Skeletal muscle satellite cell (primary cell): ENCODE data around the gene KCND3.

Source experiments
- H3K27me3 ChIP-seq: 2 replicates; pipeline ENCODE4 v1.7.0; 2013; ENCODE audit warnings: low read length; ENCODE audit not compliant: control insufficient read depth, insufficient read depth
- H3K36me3 ChIP-seq: 2 replicates; pipeline ENCODE4 v1.7.0; 2013; ENCODE audit warnings: mild to moderate bottlenecking, control low read depth, low read length; ENCODE audit not compliant: insufficient read depth
- H3K4me1 ChIP-seq: 2 replicates; pipeline ENCODE4 v1.7.0; 2013; ENCODE audit warnings: low read length; ENCODE audit not compliant: control insufficient read depth, insufficient read depth
- H3K4me2 ChIP-seq: 2 replicates; pipeline ENCODE4 v1.7.0; 2013; ENCODE audit warnings: mild to moderate bottlenecking, low read length
- H3K4me3 ChIP-seq: 2 replicates; pipeline ENCODE4 v1.7.0; 2013; ENCODE audit warnings: low read length
- H3K9ac ChIP-seq: 2 replicates; pipeline ENCODE4 v1.7.0; 2013; ENCODE audit warnings: mild to moderate bottlenecking, low read depth, low read length, moderate library complexity
- H3K9me3 ChIP-seq: replicated peaks from 2 replicates; pipeline ENCODE4 v1.7.0; 2013; ENCODE audit warnings: mild to moderate bottlenecking, control low read depth, low read length

The KCND3 gene

DNA sequence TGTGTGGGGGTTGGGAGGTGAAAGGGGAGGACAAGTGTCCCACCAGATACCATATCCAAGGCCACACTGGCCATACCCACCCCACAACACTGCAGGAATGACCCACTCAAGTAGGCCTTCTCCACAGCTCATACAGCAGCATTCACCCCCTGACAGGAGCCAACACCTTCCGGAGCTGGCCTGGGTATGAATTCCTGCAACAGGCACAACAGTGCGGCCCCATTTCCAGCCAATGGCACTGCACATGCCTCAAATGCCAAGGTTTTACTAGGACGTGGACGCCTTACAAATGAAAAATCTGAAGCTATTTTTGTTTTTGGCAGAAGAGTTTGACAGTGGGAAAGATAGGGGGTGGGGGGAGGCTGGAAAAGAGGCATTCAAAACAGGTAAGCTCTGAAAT is 2.0 kb downstream of the KCND3 start:
- Histone ChIP-seq H3K4me2 (no peak overlapping the region), H3K27me3 (peaks cover 68% of the 10 kb centered on the region), H3K9ac (no peak overlapping the region), H3K4me1 (peaks cover 2% of the 10 kb centered on the region), H3K4me3 (no peak overlapping the region), H3K9me3 (no peaks in the 10 kb centered on the region), H3K36me3 (no peaks in the 10 kb centered on the region)

DNA sequence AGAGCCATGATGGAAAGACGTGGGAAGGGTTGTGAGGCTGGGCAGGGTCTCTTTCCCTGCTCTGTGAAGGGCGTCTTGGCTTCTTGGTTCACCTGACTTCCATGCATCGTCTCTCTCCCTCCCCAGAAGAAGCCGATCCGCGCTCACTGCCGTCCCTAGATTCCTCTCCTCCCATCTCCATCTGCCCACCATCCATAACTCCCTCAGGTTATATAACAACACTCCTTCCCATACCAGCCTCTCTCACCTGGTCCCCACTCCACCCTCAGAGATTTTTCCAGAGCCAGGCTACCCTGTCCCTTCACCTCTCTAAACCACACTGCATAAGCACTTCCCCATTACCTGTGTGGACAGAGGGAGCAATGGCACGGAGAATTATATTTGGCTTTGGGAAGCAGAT is 6.0 kb downstream of the KCND3 start:
- H3K9me3 ChIP-seq = no peaks in the 10 kb centered on the region
- no peaks in the 10 kb centered on the region for H3K36me3 ChIP-seq
- no peak overlapping the region for H3K9ac ChIP-seq
- peaks cover 33% of the 10 kb centered on the region for H3K27me3 ChIP-seq
- no peak overlapping the region for H3K4me3 ChIP-seq
- no peak overlapping the region for H3K4me2 ChIP-seq
- H3K4me1 ChIP-seq = no peaks in the 10 kb centered on the region

DNA sequence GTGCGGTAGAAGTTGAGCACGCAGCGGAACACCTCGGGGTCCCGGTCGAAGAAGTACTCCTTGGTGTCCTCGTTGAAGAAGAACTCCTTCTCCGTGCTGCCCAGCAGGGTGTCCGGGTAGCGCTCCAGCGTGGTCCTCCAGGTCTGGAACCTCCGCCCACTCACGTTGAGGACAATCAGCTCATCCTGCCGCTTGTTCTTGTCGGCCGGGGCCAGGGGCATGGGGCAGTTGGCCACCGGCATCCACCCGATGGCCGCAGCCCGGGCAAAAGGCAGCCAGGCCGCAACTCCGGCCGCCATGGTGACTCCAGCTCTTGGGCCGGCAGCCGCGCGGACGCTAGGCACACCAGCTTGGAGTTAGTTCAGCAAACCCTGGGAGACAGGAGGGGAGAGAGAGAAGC is 7.0 kb downstream of the KCND3 start:
- Histone ChIP-seq H3K4me3 (no peak overlapping the region), H3K9me3 (no peaks in the 10 kb centered on the region), H3K27me3 (peaks cover 25% of the 10 kb centered on the region), H3K9ac (no peak overlapping the region), H3K36me3 (no peaks in the 10 kb centered on the region), H3K4me1 (no peaks in the 10 kb centered on the region), H3K4me2 (no peak overlapping the region)

DNA sequence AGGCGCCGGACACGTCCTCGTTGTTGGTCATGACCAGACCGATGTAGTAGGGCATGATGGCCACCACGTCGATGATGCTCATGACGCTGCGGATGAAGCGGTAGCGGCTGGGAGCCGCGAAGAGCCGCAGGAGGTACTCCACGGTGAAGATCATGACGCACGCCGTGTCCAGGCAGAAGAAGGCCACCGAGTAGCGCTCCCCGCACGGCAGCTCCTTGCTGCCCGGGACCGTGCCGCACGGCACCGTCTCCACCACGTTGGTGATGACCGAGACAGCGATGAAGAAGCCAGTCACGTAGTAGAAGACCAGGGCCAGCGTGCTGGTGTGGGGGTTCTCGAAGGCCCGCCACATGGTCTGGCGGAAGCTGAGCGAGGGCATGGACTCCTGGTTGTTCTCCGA is 7.6 kb downstream of the KCND3 start:
- no peak overlapping the region for H3K9ac ChIP-seq
- H3K27me3 ChIP-seq = peaks cover 21% of the 10 kb centered on the region
- no peak overlapping the region for H3K4me3 ChIP-seq

DNA sequence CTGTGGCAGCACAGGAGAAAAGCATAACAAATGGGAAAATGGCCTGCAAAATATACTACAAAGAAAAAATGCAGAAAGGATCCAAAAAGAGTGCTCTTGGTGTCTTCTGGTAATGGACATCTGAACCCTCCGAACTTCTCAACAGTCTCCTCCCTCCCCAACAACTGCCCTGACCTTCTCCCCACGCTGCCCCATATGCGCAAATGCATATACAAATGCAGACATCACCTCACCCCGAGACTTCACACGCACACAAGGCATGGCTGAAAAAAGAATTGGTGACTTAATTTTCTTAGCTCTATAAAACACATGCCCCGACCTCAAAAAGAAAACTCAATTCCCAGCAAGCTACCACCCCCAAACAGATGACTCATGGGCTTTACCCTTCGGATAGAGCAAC is 8.4 kb downstream of the KCND3 start:
- Histone ChIP-seq H3K4me2 (no peak overlapping the region), H3K27me3 (peaks cover 13% of the 10 kb centered on the region)

More for the DNA sequence above, 7.6 kb downstream of the KCND3 start:
- no peaks in the 10 kb centered on the region for H3K36me3 ChIP-seq
- H3K4me2 ChIP-seq = no peak overlapping the region
- H3K4me1 ChIP-seq = no peaks in the 10 kb centered on the region
- H3K9me3 ChIP-seq = no peaks in the 10 kb centered on the region

DNA sequence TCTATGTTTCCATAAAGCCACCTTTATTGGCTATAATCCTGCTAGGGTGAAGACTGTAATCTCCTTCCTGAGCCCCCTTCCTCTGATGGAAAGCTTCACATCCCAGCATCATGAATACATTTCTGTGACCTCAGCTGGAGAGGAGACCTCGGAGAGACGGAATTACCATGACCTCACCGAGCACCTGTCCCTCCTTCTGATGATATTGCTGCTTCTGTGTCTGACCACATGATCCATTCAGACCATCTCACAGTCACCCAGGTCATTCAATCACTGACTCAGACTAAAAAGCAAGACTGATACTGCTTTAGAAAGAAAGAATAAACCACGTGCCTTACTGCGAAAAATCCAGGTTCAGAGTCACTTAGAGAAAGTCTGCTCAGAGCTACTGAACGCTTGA is 8.8 kb downstream of the KCND3 start:
- no peaks in the 10 kb centered on the region for H3K9me3 ChIP-seq
- H3K27me3 ChIP-seq = peaks cover 11% of the 10 kb centered on the region
- H3K4me2 ChIP-seq = no peak overlapping the region
- H3K4me1 ChIP-seq = no peaks in the 10 kb centered on the region
- no peak overlapping the region for H3K9ac ChIP-seq
- no peak overlapping the region for H3K4me3 ChIP-seq
- H3K36me3 ChIP-seq = no peaks in the 10 kb centered on the region

More for the DNA sequence above, 8.4 kb downstream of the KCND3 start:
- Histone ChIP-seq H3K4me3 (no peak overlapping the region), H3K9me3 (no peaks in the 10 kb centered on the region), H3K9ac (no peak overlapping the region), H3K4me1 (no peaks in the 10 kb centered on the region), H3K36me3 (no peaks in the 10 kb centered on the region)

DNA sequence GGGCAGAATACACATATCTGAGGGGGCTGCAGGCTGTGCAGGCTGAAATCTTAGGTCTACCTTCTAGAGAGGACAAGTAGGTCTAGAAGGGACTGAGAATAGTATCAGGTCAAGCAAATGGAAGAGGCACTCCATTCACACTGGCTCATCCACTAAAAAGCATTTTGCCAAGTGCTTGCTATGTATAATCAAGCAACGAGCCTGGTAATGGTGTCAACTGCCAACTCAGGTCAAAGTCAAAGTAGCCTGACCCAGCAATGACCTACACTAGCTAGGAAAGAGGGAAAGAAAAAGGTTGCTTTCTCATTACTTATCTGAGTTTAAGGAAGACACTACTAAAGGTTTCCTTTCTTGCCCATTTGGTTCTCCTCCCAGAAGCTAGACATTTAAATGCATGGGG is 10.8 kb downstream of the KCND3 start:
- H3K9me3 ChIP-seq = no peaks in the 10 kb centered on the region
- no peak overlapping the region for H3K4me2 ChIP-seq
- no peaks in the 10 kb centered on the region for H3K36me3 ChIP-seq
- no peak overlapping the region for H3K9ac ChIP-seq
- peaks cover 3% of the 10 kb centered on the region for H3K27me3 ChIP-seq
- H3K4me3 ChIP-seq = no peak overlapping the region
- H3K4me1 ChIP-seq = no peaks in the 10 kb centered on the region

DNA sequence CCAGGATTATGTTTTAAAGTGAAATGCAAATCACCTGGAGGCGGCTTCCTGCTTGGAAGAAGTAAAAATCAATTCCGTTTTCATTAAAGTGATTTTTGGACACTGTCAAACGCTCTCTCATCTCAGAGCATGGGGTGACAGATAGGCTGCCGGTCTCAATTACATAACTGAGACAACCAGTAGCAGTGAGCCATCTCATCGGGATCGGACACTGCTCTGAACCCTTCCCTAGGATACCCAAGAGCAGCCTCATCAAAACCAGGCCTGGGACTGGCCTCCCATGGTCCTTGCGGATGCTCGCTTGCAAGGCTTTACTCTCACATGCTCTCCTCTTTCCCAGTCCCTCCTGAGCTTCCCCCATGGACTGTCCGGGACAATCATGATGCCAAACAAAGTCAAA is 12.1 kb downstream of the KCND3 start:
- no peak overlapping the region for H3K9ac ChIP-seq
- H3K27me3 ChIP-seq = peaks cover 3% of the 10 kb centered on the region
- H3K4me3 ChIP-seq = no peak overlapping the region
- no peak overlapping the region for H3K4me2 ChIP-seq
- H3K9me3 ChIP-seq = no peaks in the 10 kb centered on the region
- H3K36me3 ChIP-seq = no peaks in the 10 kb centered on the region
- no peaks in the 10 kb centered on the region for H3K4me1 ChIP-seq

DNA sequence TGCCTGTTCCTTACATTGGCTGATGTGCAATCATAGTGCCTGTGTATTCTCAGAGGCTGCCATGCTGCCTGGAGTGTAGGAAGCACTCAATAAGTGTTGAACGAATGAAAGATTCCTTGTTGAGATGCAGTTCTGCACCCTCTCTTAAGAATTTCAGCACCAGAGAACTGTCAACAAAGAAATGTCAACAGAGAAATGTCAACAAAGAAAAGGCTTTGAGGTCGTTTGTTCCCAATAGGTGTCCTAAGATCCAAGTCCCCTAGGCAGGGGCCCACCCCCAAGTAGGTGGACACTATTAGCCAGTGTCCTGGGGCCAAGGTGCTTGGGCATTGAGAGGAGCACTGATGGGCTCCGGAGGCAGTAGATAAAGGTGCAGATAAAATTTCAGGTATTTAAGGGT is 12.6 kb downstream of the KCND3 start:
- H3K9ac ChIP-seq = no peak overlapping the region
- H3K27me3 ChIP-seq = peaks cover 3% of the 10 kb centered on the region
- no peak overlapping the region for H3K4me2 ChIP-seq
- H3K4me1 ChIP-seq = no peaks in the 10 kb centered on the region
- no peak overlapping the region for H3K4me3 ChIP-seq
- H3K36me3 ChIP-seq = no peaks in the 10 kb centered on the region
- no peaks in the 10 kb centered on the region for H3K9me3 ChIP-seq

DNA sequence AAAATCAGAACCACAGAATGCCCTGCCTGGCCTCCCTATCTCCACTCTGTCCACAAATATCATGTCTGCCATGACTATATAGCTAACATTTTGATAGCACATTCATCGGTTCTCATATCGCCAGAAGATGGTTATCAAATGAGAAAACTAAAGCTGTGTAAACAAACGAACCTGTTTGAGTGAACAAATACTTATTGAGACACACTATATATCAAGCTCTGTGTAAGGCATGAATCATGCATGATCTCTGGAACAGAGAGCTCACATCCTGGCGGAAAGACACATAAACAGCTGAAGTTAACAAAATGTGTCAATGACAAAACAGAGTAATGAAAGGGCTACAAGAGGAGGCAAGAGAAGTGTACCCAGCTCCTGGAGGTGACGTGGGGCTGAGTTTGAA is 13.1 kb downstream of the KCND3 start:
- Histone ChIP-seq H3K4me1 (no peaks in the 10 kb centered on the region), H3K36me3 (no peaks in the 10 kb centered on the region), H3K9ac (no peak overlapping the region), H3K27me3 (peaks cover 8% of the 10 kb centered on the region), H3K4me2 (no peak overlapping the region), H3K9me3 (no peaks in the 10 kb centered on the region), H3K4me3 (no peak overlapping the region)

DNA sequence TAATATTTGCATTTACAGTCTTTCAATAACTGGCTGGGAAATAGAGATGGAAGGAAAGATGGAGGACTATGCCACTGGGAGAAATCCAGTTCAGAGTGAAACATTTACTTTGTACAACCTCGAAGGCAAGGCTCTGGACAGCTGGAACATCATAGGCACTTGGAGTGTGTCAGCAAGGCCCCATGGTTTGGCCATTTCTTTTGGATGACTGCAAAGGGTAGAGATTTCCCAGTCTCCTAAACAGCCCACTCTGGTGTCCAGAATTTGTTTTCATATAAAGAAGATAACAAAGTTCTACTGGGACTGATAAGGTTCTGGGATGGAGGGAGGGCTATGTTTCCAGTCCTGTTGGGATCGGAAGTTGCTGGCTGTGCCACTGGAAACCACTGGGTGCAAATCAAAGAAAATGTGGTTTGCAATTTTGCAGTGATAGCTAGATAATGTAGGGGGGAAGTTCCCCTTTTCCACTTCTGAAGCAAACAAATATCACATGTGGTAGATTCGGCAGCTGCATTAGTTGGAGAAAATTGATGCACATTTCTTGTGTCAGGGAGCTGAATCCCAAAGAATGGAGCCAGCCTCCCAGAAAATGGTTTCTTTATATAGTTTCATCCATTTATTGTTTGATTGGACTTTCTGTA is 16.2 kb downstream of the KCND3 start:
- Histone ChIP-seq H3K4me1 (no peaks in the 10 kb centered on the region), H3K36me3 (no peaks in the 10 kb centered on the region), H3K9ac (no peak overlapping the region), H3K9me3 (no peaks in the 10 kb centered on the region), H3K4me2 (no peak overlapping the region), H3K4me3 (no peak overlapping the region), H3K27me3 (peaks cover 10% of the 10 kb centered on the region)

DNA sequence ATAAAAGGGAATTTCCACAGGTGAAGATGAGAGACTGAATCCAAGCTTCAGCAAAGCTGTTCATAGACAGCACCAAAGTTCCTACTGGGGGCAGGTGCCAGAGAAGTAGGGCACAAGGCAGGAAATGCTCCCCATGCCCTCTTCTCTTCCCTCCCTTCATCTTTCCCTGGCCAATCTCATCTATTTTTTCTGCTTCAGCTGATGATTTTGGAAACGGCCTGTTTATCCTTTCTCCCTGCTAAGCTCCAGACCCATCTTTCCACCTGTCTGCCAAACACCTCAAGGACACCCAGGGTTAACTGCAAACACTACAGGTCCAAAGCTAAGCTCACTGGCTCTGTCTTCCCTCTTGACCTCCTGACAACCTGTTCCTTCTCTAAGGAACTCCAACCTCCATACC is 18.1 kb downstream of the KCND3 start:
- Histone ChIP-seq H3K4me1 (no peaks in the 10 kb centered on the region), H3K9ac (no peak overlapping the region), H3K27me3 (peaks cover 9% of the 10 kb centered on the region), H3K36me3 (no peaks in the 10 kb centered on the region), H3K4me3 (no peak overlapping the region), H3K4me2 (no peak overlapping the region), H3K9me3 (no peaks in the 10 kb centered on the region)
